SK-N-MC (cell line): ENCODE data around the gene SYAP1.

ENCODE experiments used
- EZH2 ChIP-seq: fragments of 200-600 bp; sonication (generic); IDR thresholded peaks from one replicate; pipeline ENCODE4 v1.6.1; 2017; ENCODE audit warnings: antibody characterized with exemption
- FOXP2 ChIP-seq: optimal IDR thresholded peaks from 2 replicates; pipeline ENCODE3; 2011; ENCODE audit warnings: mild to moderate bottlenecking, moderate library complexity; ENCODE audit not compliant: insufficient read depth; ENCODE audit errors: extremely low read length, control extremely low read depth
- POLR2AphosphoS5 ChIP-seq: IDR thresholded peaks from 2 replicates; pipeline ENCODE4 v1.6.1; 2012; ENCODE audit warnings: mild to moderate bottlenecking, low read depth, low read length, borderline replicate concordance

DNA sequence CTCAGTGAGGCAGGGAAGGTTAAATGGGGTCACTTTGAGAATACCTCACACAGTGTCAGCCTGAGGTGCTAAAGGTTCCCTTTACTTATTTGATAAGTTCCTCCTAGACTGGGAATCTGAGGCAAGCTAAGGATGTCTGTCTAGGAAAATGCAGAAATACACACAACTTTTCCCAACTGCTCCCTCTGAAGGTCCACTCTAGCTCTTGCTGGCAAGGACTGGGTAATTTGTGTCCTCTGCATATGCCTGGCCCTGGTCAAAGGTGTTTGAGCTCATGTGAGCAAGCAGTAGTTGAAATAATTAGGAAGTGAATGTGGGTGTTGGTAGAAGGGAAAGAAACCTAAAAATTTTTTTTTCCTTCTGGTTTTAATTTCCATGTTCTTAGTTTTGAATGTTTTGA is 88.1 kb downstream of the SYAP1 start:
- TF ChIP-seq EZH2, result no peak
- no peak for TF ChIP-seq POLR2AphosphoS5
- no peak for TF ChIP-seq FOXP2
